Liver (tissue), 9 donors: Measurements from ENCODE around the gene MPRIP. TPM values are rescaled to one million over a fixed set of nuclear protein-coding genes. Genes with fewer than 3 reads are reported as not detected.

Experiments
- DNase-seq: peaks from one replicate; pipeline ENCODE4 v3.0.0-alpha.2; 2017; ENCODE audit warnings: low spot score
- H3K27ac ChIP-seq, 2 donors: one replicate each; pipeline ENCODE4 v1.7.0; 2013; ENCODE audit warnings: inconsistent platforms in 2 of 2, low read length in 2 of 2, control low read depth in 1 of 2, low read depth in 1 of 2, mild to moderate bottlenecking in 1 of 2
- H3K27me3 ChIP-seq, 4 donors: one replicate each; pipeline versions ENCODE4 v1.6.1 to v1.7.0; 2013; ENCODE audit warnings: low read length in 3 of 4, inconsistent platforms in 1 of 4, mild to moderate bottlenecking in 1 of 4, moderate library complexity in 1 of 4; ENCODE audit not compliant: control insufficient read depth in 4 of 4, insufficient read depth in 4 of 4
- H3K36me3 ChIP-seq, 4 donors: one replicate each; pipeline versions ENCODE4 v1.6.1 to v1.7.0; 2013; ENCODE audit warnings: low read length in 3 of 4, mild to moderate bottlenecking in 3 of 4, low read depth in 1 of 4, moderate library complexity in 1 of 4; ENCODE audit not compliant: control insufficient read depth in 4 of 4, insufficient read depth in 3 of 4
- H3K4me1 ChIP-seq, 4 donors: one replicate each; pipeline versions ENCODE4 v1.6.1 to v1.7.0; 2013; ENCODE audit warnings: low read length in 3 of 4, mild to moderate bottlenecking in 3 of 4, moderate library complexity in 1 of 4; ENCODE audit not compliant: control insufficient read depth in 4 of 4, insufficient read depth in 4 of 4
- H3K4me3 ChIP-seq, 3 donors: one replicate each; pipeline versions ENCODE4 v1.6.1 to v1.7.0; 2013; ENCODE audit warnings: low read length in 3 of 3, control low read depth in 1 of 3, low read depth in 1 of 3, mild to moderate bottlenecking in 1 of 3
- H3K9ac ChIP-seq, 2 donors: one replicate each; pipeline ENCODE4 v1.7.0; 2013; ENCODE audit warnings: low read length in 2 of 2, mild to moderate bottlenecking in 2 of 2, moderate library complexity in 2 of 2, control low read depth in 1 of 2, low read depth in 1 of 2
- H3K9me3 ChIP-seq, 4 donors: one replicate each; pipeline versions ENCODE4 v1.6.1 to v1.7.0; 2013; ENCODE audit warnings: low read length in 3 of 4; ENCODE audit not compliant: control insufficient read depth in 4 of 4
- CTCF ChIP-seq: fragments of 150-350 bp; IDR thresholded peaks from 2 replicates; pipeline ENCODE4 v1.5.1; 2017; ENCODE audit warnings: improper control_type of control experiment, low read depth, low read length; ENCODE audit not compliant: missing input control
- EGR1 ChIP-seq, 2 donors: IDR thresholded peaks; 2 replicates each; pipeline ENCODE4 v1.6.1; 2016 to 2018; ENCODE audit warnings: antibody characterized with exemption in 2 of 2, low read depth in 2 of 2
- FOXA1 ChIP-seq: IDR thresholded peaks from 2 replicates; pipeline ENCODE4 v1.6.1; 2016; ENCODE audit warnings: antibody characterized with exemption
- FOXA2 ChIP-seq: IDR thresholded peaks from 2 replicates; pipeline ENCODE4 v1.6.1; 2016; ENCODE audit warnings: antibody characterized with exemption
- GABPA ChIP-seq, 2 donors: IDR thresholded peaks in 1 of 2; conservative IDR thresholded peaks in 1 of 2; 2 replicates each; pipeline ENCODE4 v1.6.1; 2016; ENCODE audit warnings: antibody characterized with exemption in 2 of 2, mild to moderate bottlenecking in 1 of 2, moderate library complexity in 1 of 2
- HNF4A ChIP-seq, 2 donors: conservative IDR thresholded peaks; 2 replicates each; pipeline ENCODE4 v1.6.1; 2016; ENCODE audit warnings: antibody characterized with exemption in 2 of 2, mild to moderate bottlenecking in 2 of 2
- HNF4G ChIP-seq: IDR thresholded peaks from 2 replicates; pipeline ENCODE4 v1.6.1; 2016; ENCODE audit warnings: antibody characterized with exemption
- JUND ChIP-seq, 2 donors: IDR thresholded peaks; 2 replicates each; pipeline ENCODE4 v1.6.1; 2016; ENCODE audit warnings: antibody characterized with exemption in 2 of 2
- NR2F2 ChIP-seq: IDR thresholded peaks from 2 replicates; pipeline ENCODE4 v1.6.1; 2016; ENCODE audit warnings: antibody characterized with exemption
- RAD21 ChIP-seq, 2 donors: IDR thresholded peaks; 2 replicates each; pipeline ENCODE4 v1.6.1; 2016; ENCODE audit warnings: antibody characterized with exemption in 2 of 2, mild to moderate bottlenecking in 2 of 2
- REST ChIP-seq: IDR thresholded peaks from 2 replicates; pipeline ENCODE4 v1.6.1; 2016; ENCODE audit warnings: antibody characterized with exemption, mild to moderate bottlenecking
- RXRA ChIP-seq, 2 donors: IDR thresholded peaks; 2 replicates each; pipeline ENCODE4 v1.6.1; 2017 to 2018; ENCODE audit warnings: antibody characterized with exemption in 2 of 2, mild to moderate bottlenecking in 1 of 2
- SP1 ChIP-seq: IDR thresholded peaks from 2 replicates; pipeline ENCODE4 v1.6.1; 2018; ENCODE audit warnings: antibody characterized with exemption, mild to moderate bottlenecking
- TAF1 ChIP-seq: conservative IDR thresholded peaks from 2 replicates; pipeline ENCODE4 v1.6.1; 2016; ENCODE audit warnings: antibody characterized with exemption, mild to moderate bottlenecking
- YY1 ChIP-seq: IDR thresholded peaks from 2 replicates; pipeline ENCODE4 v1.6.1; 2016; ENCODE audit warnings: antibody characterized with exemption, mild to moderate bottlenecking
- ZBTB33 ChIP-seq: IDR thresholded peaks from 2 replicates; pipeline ENCODE4 v1.6.1; 2016; ENCODE audit warnings: antibody characterized with exemption
- WGBS: extraction: QIAGEN DNeasy Blood & Tissue Kit; methylation state at CpG from one replicate; pipeline ENCODE4 v1.1.7; 2013; 5-methylcytosine and 5-hydroxymethylcytosine counted together
- polyA plus RNA-seq, 2 donors: library from polyadenylated mRNA; stranded (reverse) in 1 of 2; unstranded in 1 of 2; fragments of 200-250 nt in 1 of 2; fragments of >200 nt in 1 of 2; fragmentation: Nextera tagmentation in 1 of 2; extraction: Ambion mirVana in 1 of 2; gene quantifications; one replicate each; pipeline versions ENCODE4 v1.2.1 to v1.2.3, GENCODE V29; 2013 to 2015
- total RNA-seq, 2 donors: library from RNA; depleted of rRNA; stranded (reverse); fragments of >200 nt; gene quantifications; one replicate each; pipeline ENCODE4 v1.2.3, GENCODE V29; 2014
- TF ChIP-seq, protein P1 (sequence below): IDR thresholded peaks from 2 replicates; pipeline ENCODE4 v1.6.1; 2016; ENCODE audit warnings: antibody characterized with exemption
- TF ChIP-seq, protein P2 (sequence below): IDR thresholded peaks from 2 replicates; pipeline ENCODE4 v1.6.1; 2016; ENCODE audit warnings: antibody characterized with exemption
- donor health status: healthy.
- donor health status: healthy.
- donor health status: healthy.
- donor health status: healthy.
- donor health status: healthy.

MPRIP gene
- total and polyA plus RNA-seq, 4 donors = 21.2 to 61.9 (median 34.7) TPM

DNA sequence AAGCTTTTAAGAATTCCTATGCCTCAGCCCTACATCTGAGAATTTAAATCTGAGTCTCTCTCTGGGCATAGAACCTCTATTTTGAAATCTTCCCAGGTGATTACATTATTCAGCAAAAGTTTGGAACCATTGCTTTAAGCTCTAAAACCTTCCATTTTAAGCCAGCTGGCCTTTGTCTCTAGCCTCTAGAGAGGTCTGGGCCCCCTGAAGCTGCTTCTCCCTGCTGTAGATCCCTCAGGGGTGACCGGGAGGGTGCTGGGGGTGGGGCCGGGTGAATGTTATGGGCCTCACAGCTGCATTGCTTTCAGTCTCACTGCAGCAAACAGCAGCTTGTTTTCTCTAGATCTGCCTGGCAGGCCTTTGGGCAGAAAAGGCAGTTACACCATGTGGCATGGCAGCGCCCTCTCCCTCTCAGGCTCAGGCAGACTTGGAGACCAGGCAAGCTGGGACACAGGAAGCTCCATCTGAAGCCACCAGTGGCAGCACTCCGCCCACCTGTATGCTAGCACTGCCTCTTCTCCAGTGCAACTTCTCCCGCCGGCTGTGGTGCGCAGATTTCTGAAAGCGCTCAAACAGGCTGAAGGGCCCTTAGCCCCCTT lies 66.3 kb downstream of the MPRIP start:
- Histone ChIP-seq H3K4me3 (no peak overlapping the region), H3K9me3 (no peaks in the 10 kb centered on the region), H3K27ac (peak overlapping the region; percentile 23 to 43), H3K4me1 (peaks cover 0 to 28% (median 16%) of the 10 kb centered on the region in 4 donors), H3K27me3 (no peaks in the 10 kb centered on the region), H3K9ac (no peak overlapping the region), H3K36me3 (peaks cover 0 to 7% (median 3%) of the 10 kb centered on the region in 4 donors)
- 85% methylated on average over 8 of the region's 8 CpGs for WGBS
- no peak for TF ChIP-seq TAF1
- TF ChIP-seq RAD21 (IDR thresholded peaks at IDR 0.05) = peak in 1 of 2 donors; percentile 16
- DNase-seq = no peak

DNA sequence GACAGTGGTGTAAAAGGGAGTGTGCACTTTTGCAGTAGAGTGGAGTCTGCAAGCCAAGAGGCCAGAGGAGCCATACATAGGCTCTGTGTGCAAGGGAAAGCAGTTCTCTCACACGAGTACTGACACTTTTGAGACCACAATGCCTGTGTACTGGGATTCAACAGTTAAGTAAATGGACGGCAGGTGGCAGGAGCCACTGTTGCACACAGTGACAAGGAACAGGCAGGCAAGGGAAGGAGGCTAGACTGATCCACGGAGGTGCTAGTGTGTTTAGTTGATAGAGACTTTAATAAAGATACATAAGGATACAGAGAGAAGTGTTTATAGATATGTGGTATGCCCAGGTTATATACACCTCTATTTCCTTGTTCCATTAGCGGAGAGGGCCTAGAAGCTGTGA lies 67.0 kb downstream of the MPRIP start:
- no peak for DNase-seq
- Histone ChIP-seq H3K4me1 (peaks cover 0 to 28% (median 16%) of the 10 kb centered on the region in 4 donors), H3K9me3 (no peaks in the 10 kb centered on the region), H3K9ac (no peak overlapping the region), H3K4me3 (no peak overlapping the region), H3K36me3 (peaks cover 0 to 7% (median 3%) of the 10 kb centered on the region in 4 donors), H3K27ac (no peak overlapping the region), H3K27me3 (no peaks in the 10 kb centered on the region)
- 77% methylated on average over 4 of the region's 4 CpGs for WGBS
- TF ChIP-seq, protein P1, sequence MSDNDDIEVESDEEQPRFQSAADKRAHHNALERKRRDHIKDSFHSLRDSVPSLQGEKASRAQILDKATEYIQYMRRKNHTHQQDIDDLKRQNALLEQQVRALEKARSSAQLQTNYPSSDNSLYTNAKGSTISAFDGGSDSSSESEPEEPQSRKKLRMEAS = no peak
- TF ChIP-seq YY1 (no peak), EGR1 (IDR thresholded peaks at IDR 0.05; ENCODE audit: low read depth in 2 of 2) (no peak), HNF4G (no peak), GABPA (IDR thresholded peaks at IDR 0.05 in 1 of 2, conservative IDR thresholded peaks at IDR 0.05 in 1 of 2) (no peak), RAD21 (IDR thresholded peaks at IDR 0.05) (no peak), RXRA (IDR thresholded peaks at IDR 0.05) (no peak), FOXA1 (no peak), CTCF (no peak), JUND (IDR thresholded peaks at IDR 0.05) (no peak), SP1 (no peak), HNF4A (conservative IDR thresholded peaks at IDR 0.05) (no peak), TAF1 (no peak), REST (no peak), NR2F2 (no peak), FOXA2 (no peak), ZBTB33 (no peak)
- TF ChIP-seq, protein P2, sequence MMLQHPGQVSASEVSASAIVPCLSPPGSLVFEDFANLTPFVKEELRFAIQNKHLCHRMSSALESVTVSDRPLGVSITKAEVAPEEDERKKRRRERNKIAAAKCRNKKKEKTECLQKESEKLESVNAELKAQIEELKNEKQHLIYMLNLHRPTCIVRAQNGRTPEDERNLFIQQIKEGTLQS = no peak
